ENCODE results near the gene PTPN23. TPM values are rescaled to one million over a fixed set of nuclear protein-coding genes. Genes with fewer than 3 reads are reported as not detected.

PTPN23 gene
- total and polyA plus RNA-seq, 2 experiments from 2014 or later: 14.3 to 48.8 TPM

- Histone ChIP-seq H2AFZ (no peak overlapping the region), H3K4me1 (ENCODE audit: insufficient read depth) (no peaks in the 10 kb centered on the region; the same call in 1 of the 2 replicates), H3K36me3 (ENCODE audit: insufficient read depth) (0 out of 2 replicates have a peak, but pooled peaks cover 7% of the 10 kb centered on the region), H3K79me2 (replicated peaks; ENCODE audit: insufficient read depth) (peaks cover 99% of the 10 kb centered on the region), H4K20me1 (replicated peaks; ENCODE audit: insufficient read depth) (peaks cover 24% of the 10 kb centered on the region), H3K27ac (ENCODE audit: low read depth) (peak overlapping the region; percentile 78; the same call in 1 of the 2 replicates), H3K9me2 (ENCODE audit: insufficient read depth) (no peaks in the 10 kb centered on the region), H3K4me2 (no peak overlapping the region), H3K27me3 (ENCODE audit: insufficient read depth) (no peaks in the 10 kb centered on the region), H3F3A (replicated peaks; ENCODE audit: low read depth) (no peaks in the 10 kb centered on the region; the same call in 1 of the 2 replicates), H3K4me3 (no peak overlapping the region)
- Mint-ChIP-seq H3K27me3 (ENCODE audit: insufficient read depth, low read depth, poor library complexity) (peaks cover 4% of the 10 kb centered on the region), H3K27ac (no peak overlapping the region), H3K4me1 (no peaks in the 10 kb centered on the region), H3K4me3 (no peak overlapping the region), H3K9me3 (peaks cover 5% of the 10 kb centered on the region; the same call in 1 of the 3 replicates), H3K36me3 (ENCODE audit: low read depth) (peaks cover 20% of the 10 kb centered on the region)
- DNase-seq (ENCODE audit: low spot score): no peak
- ATAC-seq: no peak
- TF ChIP-seq JUNB (IDR thresholded peaks at IDR 0.05; ENCODE audit: unreplicated experiment): no peak
- no peak for TF ChIP-seq CTCF (conservative IDR thresholded peaks at IDR 0.05; ENCODE audit: low read depth in 2 of 2)
- no peak for TF ChIP-seq EZH2 (IDR thresholded peaks at IDR 0.05; ENCODE audit: low read depth, unreplicated experiment)
- TF ChIP-seq NANOG (IDR thresholded peaks at IDR 0.05; ENCODE audit: borderline replicate concordance): no peak
- no peak for TF ChIP-seq ZNF331 (CRISPR knock-in tag; IDR thresholded peaks at IDR 0.05; ENCODE audit: low read depth)
- TF ChIP-seq ETS1 (IDR thresholded peaks at IDR 0.05): no peak
- no peak for TF ChIP-seq ZNF462 (CRISPR knock-in tag; IDR thresholded peaks at IDR 0.05)
- TF ChIP-seq EZH2phosphoT487 (IDR thresholded peaks at IDR 0.05; ENCODE audit: unreplicated experiment): no peak
- no peak for TF ChIP-seq REST (IDR thresholded peaks at IDR 0.05; ENCODE audit: unreplicated experiment)
- TF ChIP-seq STAT1 (IDR thresholded peaks at IDR 0.05; ENCODE audit: unreplicated experiment): no peak
- no peak for TF ChIP-seq POLR2AphosphoS5 (IDR thresholded peaks at IDR 0.05; ENCODE audit: low read depth)
- no peak for TF ChIP-seq ZNF114 (CRISPR knock-in tag; IDR thresholded peaks at IDR 0.05)
- no peak for TF ChIP-seq CREB1 (CRISPR knock-in tag; IDR thresholded peaks at IDR 0.05; ENCODE audit: low read depth)
These were observed 76.2 kb downstream of the PTPN23 start for GRCh38 chr3:47456984-47457383.

All from GM23338 (cell line).